HEK293 (cell line): Measurements from ENCODE around the gene SLC31A1.

Source experiments
- ATF2 ChIP-seq: fragments of 450-650 bp; formaldehyde crosslinking; IDR thresholded peaks from 2 replicates; pipeline ENCODE4 v1.5.1; 2016; ENCODE audit warnings: missing biosample characterization, missing genetic modification characterization, low read depth
- BCL11B ChIP-seq: fragments of 450-650 bp; formaldehyde crosslinking; IDR thresholded peaks from 2 replicates; pipeline ENCODE4 v1.5.1; 2016; ENCODE audit warnings: low read depth, missing biosample characterization, missing genetic modification characterization
- CTCF ChIP-seq: fragments of 450-650 bp; formaldehyde crosslinking; IDR thresholded peaks from 2 replicates; pipeline ENCODE4 v1.5.1; 2016; ENCODE audit warnings: missing biosample characterization, missing genetic modification characterization
- REST ChIP-seq: fragments of 450-650 bp; formaldehyde crosslinking; IDR thresholded peaks from 2 replicates; pipeline ENCODE4 v1.5.1; 2016; ENCODE audit warnings: missing biosample characterization, missing genetic modification characterization
- ZNF24 ChIP-seq: fragments of 450-650 bp; formaldehyde crosslinking; IDR thresholded peaks from 2 replicates; pipeline ENCODE4 v1.5.1; 2016; ENCODE audit warnings: missing biosample characterization, missing genetic modification characterization
- ZNF623 ChIP-seq: fragments of 450-650 bp; formaldehyde crosslinking; IDR thresholded peaks from 2 replicates; pipeline ENCODE4 v1.5.1; 2016; ENCODE audit warnings: missing biosample characterization, missing genetic modification characterization
- ZSCAN18 ChIP-seq: fragments of 450-650 bp; formaldehyde crosslinking; IDR thresholded peaks from 2 replicates; pipeline ENCODE4 v1.5.1; 2016; ENCODE audit warnings: missing biosample characterization, missing genetic modification characterization
- TF ChIP-seq, protein P1 (sequence below): IDR thresholded peaks from 2 replicates; pipeline ENCODE4 v1.6.1; 2011; ENCODE audit warnings: mild to moderate bottlenecking, low read depth, low read length, borderline replicate concordance

DNA sequence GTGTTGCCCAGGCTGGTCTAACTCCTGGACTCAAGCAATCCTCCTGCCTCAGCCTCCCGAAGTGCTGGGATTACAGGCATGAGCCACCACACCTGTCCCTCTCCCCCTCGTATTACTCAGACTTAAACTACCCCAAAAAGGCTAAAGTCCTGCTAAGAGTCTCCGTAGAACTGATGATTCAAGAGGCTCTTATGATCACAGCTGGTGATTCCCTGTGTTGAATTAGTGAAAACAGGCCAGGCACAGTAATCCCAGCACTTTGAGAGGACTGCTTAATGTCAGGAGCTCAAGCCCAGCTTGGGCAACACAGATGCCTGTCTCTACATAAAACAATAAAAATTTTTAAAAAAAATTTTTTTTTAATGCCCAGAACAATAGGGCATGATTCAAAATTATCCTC is 44.8 kb downstream of the SLC31A1 start:
- TF ChIP-seq CTCF (tag by site-specific recombination) (no peak), ZNF623 (tag by site-specific recombination) (no peak), BCL11B (no peak), ATF2 (tag by site-specific recombination) (no peak), ZSCAN18 (tag by site-specific recombination) (no peak), REST (tag by site-specific recombination) (no peak), ZNF24 (no peak)
- TF ChIP-seq, protein P1, sequence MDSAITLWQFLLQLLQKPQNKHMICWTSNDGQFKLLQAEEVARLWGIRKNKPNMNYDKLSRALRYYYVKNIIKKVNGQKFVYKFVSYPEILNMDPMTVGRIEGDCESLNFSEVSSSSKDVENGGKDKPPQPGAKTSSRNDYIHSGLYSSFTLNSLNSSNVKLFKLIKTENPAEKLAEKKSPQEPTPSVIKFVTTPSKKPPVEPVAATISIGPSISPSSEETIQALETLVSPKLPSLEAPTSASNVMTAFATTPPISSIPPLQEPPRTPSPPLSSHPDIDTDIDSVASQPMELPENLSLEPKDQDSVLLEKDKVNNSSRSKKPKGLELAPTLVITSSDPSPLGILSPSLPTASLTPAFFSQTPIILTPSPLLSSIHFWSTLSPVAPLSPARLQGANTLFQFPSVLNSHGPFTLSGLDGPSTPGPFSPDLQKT, result no peak
